Stimulated activated CD4-positive, alpha-beta T cell treated with anti-CD3 and anti-CD28 coated beads, Interleukin-2, amount 100 ng/mL, for 24 hours (primary cell): ENCODE data around the gene TNP2.
A peak's percentile ranks its signal among the peaks of the same experiment; 100 is the strongest.

Experiments
- DNase-seq, 2 donors: peaks; one replicate each; pipeline ENCODE4 v3.0.0-alpha.2; 2020

The TNP2 gene

GRCh38 chr16:11268921-11269375 is at the start of gene TNP2:
TNP2 (minus strand) TSS chr16:11269325; CDS start chr16:11269262, 63 bp downstream.
- no peak for DNase-seq

GRCh38 chr16:11318817-11319216 is 49.7 kb upstream of the TNP2 start:
- DNase-seq, result no peak

DNA sequence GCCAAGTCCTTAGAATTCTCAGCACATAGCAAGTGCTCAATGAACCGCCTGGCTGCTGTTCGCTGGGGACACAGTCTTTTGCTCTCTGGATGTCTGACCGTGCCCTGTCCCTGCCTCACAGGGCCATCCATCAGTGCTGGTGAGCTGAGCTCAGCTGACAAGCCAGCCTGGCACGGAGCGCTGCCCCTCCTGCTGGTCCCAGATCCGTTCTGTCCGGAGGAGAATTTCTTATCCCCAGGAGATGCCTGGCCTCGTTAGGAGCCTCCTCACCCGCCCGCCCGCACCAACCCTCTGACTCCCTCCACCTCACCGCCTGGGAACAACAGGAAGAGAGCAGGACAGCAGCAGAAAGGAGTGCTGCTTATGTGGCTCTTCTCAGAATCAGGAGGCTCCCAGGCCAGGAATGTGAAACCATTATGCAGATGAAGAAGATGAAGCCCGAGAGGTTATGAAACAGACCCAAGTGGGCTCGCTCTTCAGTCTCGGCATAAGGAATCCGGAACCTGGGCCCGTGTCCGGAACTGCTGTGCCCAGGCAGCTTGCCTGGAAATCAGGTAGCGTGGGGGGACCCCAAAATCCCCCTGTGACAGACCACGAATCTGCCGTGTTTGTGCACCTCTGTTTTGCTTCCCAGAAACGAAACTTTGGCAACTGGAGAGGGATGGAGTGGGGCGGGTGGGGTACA is 47.3 kb upstream of the TNP2 start:
- no peak for DNase-seq

- no peak for DNase-seq
These were observed 46.4 kb upstream of the TNP2 start for GRCh38 chr16:11315510-11315909.

- DNase-seq, result no peak
These were observed 45.3 kb upstream of the TNP2 start for GRCh38 chr16:11314309-11314894.

DNA sequence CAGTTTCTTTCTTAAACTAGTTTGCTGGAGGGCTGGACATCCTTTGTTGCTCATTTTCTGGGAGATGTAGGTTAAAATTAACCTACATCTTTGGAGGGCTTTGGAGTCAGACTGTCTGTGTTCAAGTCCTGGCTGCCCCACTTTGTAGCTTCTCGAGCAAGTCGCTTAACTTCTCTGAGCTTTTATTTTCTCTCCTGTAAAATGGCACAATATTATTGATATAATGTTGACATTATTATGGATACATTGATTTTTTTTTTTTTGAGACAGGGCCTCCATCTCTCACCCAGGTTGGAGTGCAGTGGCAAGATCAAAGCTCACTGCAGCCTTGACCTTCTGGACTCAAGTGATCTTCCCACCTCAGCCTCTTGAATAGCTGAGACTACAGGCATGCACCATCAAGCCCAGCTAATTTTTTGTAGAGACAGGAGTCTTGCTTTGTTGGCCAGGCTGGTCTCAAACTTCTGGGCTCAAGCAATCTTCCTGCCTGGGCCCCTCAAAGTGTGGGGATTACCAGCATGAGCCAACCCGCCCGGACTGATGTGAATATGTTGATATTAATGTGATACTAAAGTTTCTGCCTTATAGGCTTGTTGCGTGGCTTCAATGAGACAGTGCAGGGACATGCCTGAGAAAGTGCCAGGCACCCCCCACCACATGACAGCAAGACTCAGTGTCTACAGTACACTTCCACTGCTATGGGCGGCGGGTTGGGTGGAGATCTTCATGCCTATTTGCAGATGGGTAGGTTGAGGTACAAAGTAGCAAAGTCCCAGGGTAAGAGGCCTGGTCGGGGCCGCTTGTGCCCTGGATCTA is 44.6 kb upstream of the TNP2 start:
- no peak for DNase-seq

DNA sequence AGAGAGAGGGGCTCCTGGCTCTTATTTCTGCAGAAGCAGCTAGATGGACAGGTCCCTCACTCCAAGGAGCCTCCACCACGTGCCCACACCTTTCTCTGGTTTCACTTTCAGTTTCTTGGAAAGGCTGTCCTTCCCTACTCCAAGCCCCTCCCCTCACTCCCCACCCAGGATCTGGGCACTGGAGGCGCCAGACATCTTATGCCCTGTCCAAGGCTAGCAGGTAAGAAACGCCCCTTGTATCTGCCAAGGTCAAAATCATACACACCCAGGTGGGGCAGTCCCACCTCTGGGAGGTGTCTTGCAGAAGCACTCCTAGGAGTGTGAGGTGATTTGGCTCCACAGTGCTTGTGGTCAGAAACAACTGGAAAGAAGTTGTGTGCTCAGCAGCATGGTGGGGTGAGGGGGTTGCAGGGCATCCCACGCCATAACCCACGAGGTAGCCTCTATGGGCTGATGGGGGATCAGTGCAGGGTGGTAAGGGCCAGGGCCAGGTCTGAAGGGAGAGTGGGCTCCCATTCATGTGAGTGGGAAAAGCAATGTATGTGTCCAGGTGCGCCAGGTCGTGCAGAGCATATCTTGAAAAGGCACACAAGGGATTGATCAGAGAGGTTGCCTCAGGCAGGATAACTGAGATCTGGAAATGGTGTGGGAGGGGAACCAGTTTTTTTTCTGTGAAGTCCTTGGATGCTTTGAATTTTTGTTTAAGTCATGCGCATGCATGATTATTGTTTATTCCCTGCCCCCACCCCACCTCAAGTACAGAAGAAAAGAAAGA is 43.8 kb upstream of the TNP2 start:
- peak in 1 of 2 donors; percentile 8 for DNase-seq

DNA sequence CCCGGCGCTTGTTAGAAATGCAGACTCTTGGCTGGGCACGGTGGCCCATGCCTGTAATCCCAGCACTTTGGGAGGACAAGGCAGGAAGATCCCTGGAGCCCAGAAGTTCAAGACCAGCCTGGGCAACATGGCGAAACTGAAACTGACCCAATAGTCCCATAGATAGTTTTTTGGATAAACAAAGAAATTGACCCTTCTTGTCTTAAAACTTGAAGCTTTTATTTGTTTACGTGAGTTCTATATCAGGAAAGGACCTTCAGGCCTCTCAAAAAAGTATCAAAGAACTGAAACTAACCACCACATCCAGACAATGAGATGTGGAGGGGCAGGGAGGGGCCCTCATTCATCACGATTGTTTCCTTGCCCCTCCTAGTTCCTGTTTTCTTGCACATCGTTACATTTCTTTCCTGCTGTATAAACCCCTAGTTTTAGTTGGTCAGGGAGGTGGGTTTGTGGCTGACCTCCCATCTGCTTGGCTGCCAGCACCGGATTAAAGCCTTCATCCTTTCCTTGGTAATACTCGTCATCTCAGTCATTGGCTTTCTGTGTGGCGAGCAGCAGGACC is 42.0 kb upstream of the TNP2 start:
- no peak for DNase-seq

DNA sequence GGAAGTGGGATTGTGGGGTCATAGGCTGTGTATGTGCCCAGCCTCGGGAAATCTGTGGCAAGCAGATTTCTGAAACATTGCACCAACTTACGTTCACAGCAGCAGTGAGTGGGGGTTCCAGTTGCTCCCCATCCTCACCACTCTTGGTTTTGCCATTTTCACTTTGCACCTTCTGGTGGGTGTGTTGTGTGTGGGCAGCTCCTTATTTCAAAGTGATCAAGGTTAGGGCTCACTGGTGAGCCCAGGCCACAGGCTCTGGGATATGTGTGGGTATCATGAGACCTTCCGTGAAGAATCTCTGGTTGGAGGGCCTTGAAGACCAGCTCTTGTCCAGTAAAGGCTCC is 41.5 kb upstream of the TNP2 start:
- DNase-seq, result no peak

GRCh38 chr16:11309895-11310633 is 40.9 kb upstream of the TNP2 start:
- no peak for DNase-seq

- no peak for DNase-seq
These were observed 39.6 kb upstream of the TNP2 start for GRCh38 chr16:11308493-11309283.

GRCh38 chr16:11307639-11308492 is 38.7 kb upstream of the TNP2 start:
- DNase-seq, result no peak

DNA sequence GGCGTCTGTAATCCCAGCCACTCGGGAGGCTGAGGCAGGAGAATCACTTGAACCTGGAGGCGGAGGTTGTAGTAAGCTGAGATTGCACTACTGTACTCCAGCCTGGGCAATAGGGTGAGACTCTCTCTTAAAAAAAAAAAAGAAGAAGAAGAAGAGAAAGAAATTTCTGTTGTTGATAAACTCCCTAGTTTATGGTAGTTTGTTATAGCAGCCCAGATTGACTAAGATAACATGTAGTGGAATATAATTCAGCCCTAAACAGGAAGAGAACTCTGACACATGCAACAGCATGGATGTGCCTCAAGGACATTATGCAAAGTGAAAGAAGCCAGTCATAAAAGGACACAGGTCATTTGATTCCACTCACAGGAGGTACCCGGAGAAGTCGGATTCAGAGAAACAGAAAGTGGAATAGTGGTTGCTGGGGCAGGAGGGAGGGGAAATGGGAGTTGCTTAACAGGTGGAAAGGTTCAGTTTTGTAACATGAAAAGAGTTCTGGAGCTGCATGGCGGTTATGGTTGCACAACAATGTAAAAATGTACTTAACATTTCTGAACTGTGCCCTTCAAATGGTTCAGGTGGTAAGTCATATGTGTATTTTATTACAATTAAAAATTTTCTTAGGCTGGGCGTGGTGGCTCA is 38.0 kb upstream of the TNP2 start:
- no peak for DNase-seq

GRCh38 chr16:11306381-11306780 is 37.3 kb upstream of the TNP2 start:
- DNase-seq, result no peak

- no peak for DNase-seq
These were observed 34.4 kb upstream of the TNP2 start for GRCh38 chr16:11303405-11304138.

DNA sequence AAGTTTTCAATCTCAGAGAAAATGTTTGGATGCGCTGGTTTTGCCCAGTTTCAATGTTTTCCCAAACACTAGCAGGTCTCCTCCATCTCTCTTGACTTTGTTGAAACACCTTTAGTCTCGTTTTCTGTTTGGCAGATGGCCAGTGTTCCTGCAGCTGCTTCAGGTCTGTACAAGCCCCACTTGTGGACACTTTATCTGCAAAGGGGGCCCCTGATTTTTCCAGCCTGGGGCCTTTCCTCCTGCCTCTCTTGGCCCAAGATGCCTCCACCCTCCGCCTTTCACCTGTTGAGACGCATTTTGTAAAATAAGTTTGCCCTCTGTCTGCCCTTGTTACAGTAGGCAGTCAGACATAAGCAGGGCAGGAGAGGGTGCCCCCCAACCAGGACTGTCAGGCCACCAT is 33.9 kb upstream of the TNP2 start:
- no peak for DNase-seq

- no peak for DNase-seq
These were observed 32.7 kb upstream of the TNP2 start for GRCh38 chr16:11301645-11302501.

- DNase-seq, result no peak
These were observed 31.4 kb upstream of the TNP2 start for GRCh38 chr16:11300560-11300892.
